Neural cell (in vitro differentiated cells): ENCODE data around the gene RPL36. TPM values are rescaled to one million over a fixed set of nuclear protein-coding genes. Genes with fewer than 3 reads are reported as not detected.

Experiments
- H2AFZ ChIP-seq: fragments of 200-600, 300-800 bp; sonication (generic), shearing (Covaris generic); 2 replicates; pipeline ENCODE4 v1.6.0; 2014; ENCODE audit warnings: low read depth, mild to moderate bottlenecking, antibody characterized with exemption, low read length, moderate library complexity
- H3F3A ChIP-seq: fragments of 200-600 bp; shearing (Covaris generic); 2 replicates; pipeline ENCODE4 v1.6.1; 2016; ENCODE audit warnings: mild to moderate bottlenecking, moderate library complexity, mixed read lengths, antibody characterized with exemption, low read length; ENCODE audit not compliant: insufficient read depth, poor library complexity, severe bottlenecking
- H3K27ac ChIP-seq: fragments of 200-600, 300-800 bp; sonication (generic), shearing (Covaris generic); 2 replicates; pipeline ENCODE4 v1.5.1; 2014; ENCODE audit warnings: mild to moderate bottlenecking, low read length, moderate library complexity
- H3K27me3 ChIP-seq: fragments of 300-800, 200-600 bp; sonication (generic), shearing (Covaris generic); 2 replicates; pipeline ENCODE4 v1.6.0; 2014; ENCODE audit warnings: mild to moderate bottlenecking, low read depth, low read length, moderate library complexity; ENCODE audit not compliant: insufficient read depth
- H3K36me3 ChIP-seq: fragments of 300-800, 200-600 bp; sonication (generic), shearing (Covaris generic); 2 replicates; pipeline ENCODE4 v1.5.1; 2014; ENCODE audit warnings: mild to moderate bottlenecking, antibody characterized with exemption, low read length, moderate library complexity; ENCODE audit not compliant: insufficient read depth
- H3K4me2 ChIP-seq: fragments of 300-800, 200-600 bp; sonication (generic), shearing (Covaris generic); 2 replicates; pipeline ENCODE4 v1.6.0; 2014; ENCODE audit warnings: mild to moderate bottlenecking, low read length
- H3K4me3 ChIP-seq: fragments of 300-800, 200-600 bp; sonication (generic), shearing (Covaris generic); 2 replicates; pipeline ENCODE4 v1.5.1; 2014; ENCODE audit warnings: mild to moderate bottlenecking, low read length, moderate library complexity
- H3K79me2 ChIP-seq: fragments of 200-600 bp; shearing (Covaris generic); replicated peaks from 2 replicates; pipeline ENCODE4 v1.6.0; 2014; ENCODE audit warnings: mild to moderate bottlenecking, low read length, moderate library complexity; ENCODE audit not compliant: insufficient read depth
- H3K9ac ChIP-seq: fragments of 300-800, 200-600 bp; sonication (generic), shearing (Covaris generic); 2 replicates; pipeline ENCODE4 v1.6.1; 2016; ENCODE audit warnings: mild to moderate bottlenecking, low read length, mixed read lengths
- H3K9me2 ChIP-seq: fragments of 200-600 bp; shearing (Covaris generic); 2 replicates; pipeline ENCODE4 v1.6.1; 2016; ENCODE audit warnings: mild to moderate bottlenecking, low read length, mixed read lengths; ENCODE audit not compliant: insufficient read depth
- H3K9me3 ChIP-seq: fragments of 200-600, 300-800 bp; sonication (generic), shearing (Covaris generic); 2 replicates; pipeline ENCODE4 v1.6.1; 2016; ENCODE audit warnings: mild to moderate bottlenecking, mixed run types, low read length, moderate library complexity, mixed read lengths
- H4K20me1 ChIP-seq: fragments of 200-600 bp; shearing (Covaris generic); 2 replicates; pipeline ENCODE4 v1.6.1; 2016; ENCODE audit warnings: mild to moderate bottlenecking, mixed run types; ENCODE audit not compliant: insufficient read depth
- CTCF ChIP-seq: fragments of 450-650 bp; IDR thresholded peaks from 2 replicates; pipeline ENCODE4 v1.5.1; 2014; ENCODE audit warnings: antibody characterized with exemption, mild to moderate bottlenecking, moderate library complexity; ENCODE audit not compliant: poor library complexity, severe bottlenecking
- EP300 ChIP-seq: fragments of 450-650 bp; conservative IDR thresholded peaks from 2 replicates; pipeline ENCODE4 v1.6.1; 2014; ENCODE audit warnings: antibody characterized with exemption, mild to moderate bottlenecking, moderate library complexity; ENCODE audit not compliant: poor library complexity, severe bottlenecking
- EZH2 ChIP-seq: fragments of 200-600, 300-800 bp; shearing (Covaris generic), sonication (generic); IDR thresholded peaks from 2 replicates; pipeline ENCODE4 v1.6.1; 2014; ENCODE audit warnings: antibody characterized with exemption, low read length, borderline replicate concordance, mild to moderate bottlenecking; ENCODE audit not compliant: insufficient read depth, poor library complexity, severe bottlenecking
- MXI1 ChIP-seq: fragments of 450-650 bp; conservative IDR thresholded peaks from 2 replicates; pipeline ENCODE4 v1.6.1; 2014; ENCODE audit warnings: antibody characterized with exemption, mild to moderate bottlenecking; ENCODE audit not compliant: poor library complexity, severe bottlenecking
- POLR2AphosphoS5 ChIP-seq: IDR thresholded peaks from 2 replicates; pipeline ENCODE4 v1.6.1; 2012
- RAD21 ChIP-seq: fragments of 450-650 bp; conservative IDR thresholded peaks from 2 replicates; pipeline ENCODE4 v1.6.1; 2014; ENCODE audit warnings: antibody characterized with exemption, mild to moderate bottlenecking, moderate library complexity
- REST ChIP-seq: IDR thresholded peaks from 2 replicates; pipeline ENCODE4 v1.6.1; 2012; ENCODE audit warnings: borderline replicate concordance
- SMC3 ChIP-seq: fragments of 450-650 bp; conservative IDR thresholded peaks from 2 replicates; pipeline ENCODE4 v1.6.1; 2014; ENCODE audit warnings: antibody characterized with exemption, mild to moderate bottlenecking, moderate library complexity; ENCODE audit not compliant: poor library complexity
- TAF1 ChIP-seq: IDR thresholded peaks from 2 replicates; pipeline ENCODE4 v1.6.1; 2012; ENCODE audit warnings: low read depth
- polyA minus RNA-seq: library from RNA; depleted of rRNA, polyadenylated mRNA; stranded (reverse); fragments of >200 nt; gene quantifications from 2 replicates; pipeline ENCODE4 v1.2.3, GENCODE V29; 2014
- polyA plus RNA-seq: library from polyadenylated mRNA; depleted of rRNA; stranded (reverse); fragments of >200 nt; gene quantifications from 2 replicates; pipeline ENCODE4 v1.2.3, GENCODE V29; 2014

The RPL36 gene
- polyA plus RNA-seq: 358 and 452 TPM in 2 replicates
- polyA minus RNA-seq: 119 TPM in 2 replicates

- Histone ChIP-seq H4K20me1 (peaks cover 11% of the 10 kb centered on the region), H3K36me3 (no peaks in the 10 kb centered on the region), H2AFZ (peak within 1 kb of the TSS; percentile 45), H3K4me3 (peak within 1 kb of the TSS; percentile 87), H3K4me2 (peak within 1 kb of the TSS; percentile 86), H3K27me3 (no peaks in the 10 kb centered on the region), H3K9ac (peak within 1 kb of the TSS; percentile 87), H3K9me2 (no peaks in the 10 kb centered on the region), H3K79me2 (peaks cover 15% of the 10 kb centered on the region), H3K9me3 (no peaks in the 10 kb centered on the region), H3K27ac (peak within 1 kb of the TSS; percentile 89), H3F3A (no peaks in the 10 kb centered on the region)
- TF ChIP-seq EP300 (peak; percentile 63), CTCF (peak; percentile 100), EZH2 (no peak), SMC3 (peak; percentile 62), MXI1 (peak; percentile 90), RAD21 (peak; percentile 58), REST (peak; percentile 96), POLR2AphosphoS5 (peak; percentile 95), TAF1 (peak; percentile 94)
Measured at GRCh38 chr19:5690125-5690954, at the start of gene RPL36. RPL36 (plus strand) TSS chr19:5690295; CDS start chr19:5690508, 213 bp downstream.

GRCh38 chr19:5641171-5641570 is 48.9 kb upstream of the RPL36 start:
- Histone ChIP-seq H3F3A (no peaks in the 10 kb centered on the region), H4K20me1 (peaks cover 17% of the 10 kb centered on the region), H3K9me2 (no peaks in the 10 kb centered on the region), H2AFZ (no peak overlapping the region), H3K4me3 (no peak overlapping the region), H3K27me3 (no peaks in the 10 kb centered on the region), H3K9me3 (no peaks in the 10 kb centered on the region), H3K9ac (no peak overlapping the region), H3K79me2 (peaks cover 75% of the 10 kb centered on the region), H3K4me2 (no peak overlapping the region), H3K27ac (no peak overlapping the region), H3K36me3 (peaks cover 2% of the 10 kb centered on the region)
- TF ChIP-seq SMC3 (no peak), EZH2 (no peak), MXI1 (no peak), EP300 (no peak), CTCF (no peak), POLR2AphosphoS5 (no peak), RAD21 (no peak), TAF1 (no peak), REST (no peak)
